Measurements from ENCODE around the gene AP1AR. TPM values are rescaled to one million over a fixed set of nuclear protein-coding genes. Genes with fewer than 3 reads are reported as not detected.
"Not testable (repeated sequence)": the region's sequence is repeated elsewhere in the genome, so short reads cannot be mapped to it uniquely, and the experiment has no call there.

Gene AP1AR
- total RNA-seq, 1 donor from 2014 or later = 15.7 TPM

DNA sequence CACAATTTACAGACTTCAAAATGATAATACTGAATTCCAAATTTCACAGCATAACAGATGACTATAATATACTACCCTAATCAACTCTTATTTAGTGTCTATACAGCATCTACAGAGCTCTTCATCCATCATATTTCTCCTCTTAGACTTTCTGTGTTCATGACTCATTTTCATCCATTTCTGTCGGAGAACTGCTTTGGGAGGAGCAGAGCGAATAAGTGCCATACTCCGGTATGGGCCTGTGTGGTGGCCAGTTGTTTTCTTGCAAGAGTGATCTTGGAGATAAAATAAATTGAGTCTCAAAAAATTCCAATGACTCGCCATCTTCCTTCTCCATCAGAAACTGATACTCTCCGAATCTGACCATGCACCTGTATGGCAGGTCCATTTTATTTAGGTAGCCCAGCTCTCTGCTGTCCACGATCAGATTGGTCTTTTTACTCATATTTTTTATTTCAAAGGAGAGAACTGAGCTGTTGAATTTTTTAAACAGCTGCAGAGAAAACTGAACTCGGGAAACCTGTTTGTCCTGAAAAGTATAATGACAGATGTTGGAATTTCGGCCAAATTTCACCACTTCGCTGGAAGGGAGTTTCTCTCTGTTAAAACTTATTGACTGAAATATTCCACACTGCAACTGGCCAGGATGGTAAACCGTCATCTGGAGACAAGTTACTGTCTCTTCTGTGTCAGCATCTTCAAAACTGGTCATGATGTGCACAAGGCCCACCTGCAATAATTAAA, 46.3 kb downstream of the AP1AR start:
- no peak for TF ChIP-seq CTCF (IDR thresholded peaks at IDR 0.05; ENCODE audit: unreplicated experiment)
- no peak overlapping the region for H3K4me3 Mint-ChIP-seq (ENCODE audit: unreplicated experiment)
- peaks cover 24% of the 10 kb centered on the region for H3K36me3 Mint-ChIP-seq (ENCODE audit: low read depth, unreplicated experiment)
- H3K4me1 Mint-ChIP-seq (ENCODE audit: unreplicated experiment) = no peaks in the 10 kb centered on the region
- DNase-seq (ENCODE audit: low spot score) = no peak
- H3K27me3 Mint-ChIP-seq (ENCODE audit: unreplicated experiment) = no peaks in the 10 kb centered on the region
- H3K27ac Mint-ChIP-seq (ENCODE audit: unreplicated experiment) = no peak overlapping the region
- H3K9me3 Mint-ChIP-seq (ENCODE audit: unreplicated experiment) = no peaks in the 10 kb centered on the region

GRCh38 chr4:112279025-112279881, 47.7 kb downstream of the AP1AR start:
- H3K4me3 Mint-ChIP-seq (ENCODE audit: unreplicated experiment) = no peak overlapping the region
- TF ChIP-seq CTCF (IDR thresholded peaks at IDR 0.05; ENCODE audit: unreplicated experiment) = no peak
- peaks cover 24% of the 10 kb centered on the region for H3K36me3 Mint-ChIP-seq (ENCODE audit: low read depth, unreplicated experiment)
- H3K9me3 Mint-ChIP-seq (ENCODE audit: unreplicated experiment) = no peaks in the 10 kb centered on the region
- H3K4me1 Mint-ChIP-seq (ENCODE audit: unreplicated experiment) = peaks cover 2% of the 10 kb centered on the region
- DNase-seq (ENCODE audit: low spot score) = no peak
- H3K27ac Mint-ChIP-seq (ENCODE audit: unreplicated experiment) = no peak overlapping the region
- no peaks in the 10 kb centered on the region for H3K27me3 Mint-ChIP-seq (ENCODE audit: unreplicated experiment)

- Mint-ChIP-seq H3K27me3 (ENCODE audit: unreplicated experiment) (no peaks in the 10 kb centered on the region), H3K36me3 (ENCODE audit: low read depth, unreplicated experiment) (peaks cover 24% of the 10 kb centered on the region), H3K4me3 (ENCODE audit: unreplicated experiment) (no peak overlapping the region), H3K27ac (ENCODE audit: unreplicated experiment) (no peak overlapping the region), H3K4me1 (ENCODE audit: unreplicated experiment) (peaks cover 6% of the 10 kb centered on the region), H3K9me3 (ENCODE audit: unreplicated experiment) (no peaks in the 10 kb centered on the region)
- no peak for TF ChIP-seq CTCF (IDR thresholded peaks at IDR 0.05; ENCODE audit: unreplicated experiment)
- no peak for DNase-seq (ENCODE audit: low spot score)
Observed at GRCh38 chr4:112279882-112280315, 48.3 kb downstream of the AP1AR start.

- Mint-ChIP-seq H3K36me3 (ENCODE audit: low read depth, unreplicated experiment) (peaks cover 24% of the 10 kb centered on the region), H3K27me3 (ENCODE audit: unreplicated experiment) (no peaks in the 10 kb centered on the region), H3K4me3 (ENCODE audit: unreplicated experiment) (no peak overlapping the region), H3K27ac (ENCODE audit: unreplicated experiment) (no peak overlapping the region), H3K9me3 (ENCODE audit: unreplicated experiment) (no peaks in the 10 kb centered on the region), H3K4me1 (ENCODE audit: unreplicated experiment) (peaks cover 6% of the 10 kb centered on the region)
- no peak for TF ChIP-seq CTCF (IDR thresholded peaks at IDR 0.05; ENCODE audit: unreplicated experiment)
- no peak for DNase-seq (ENCODE audit: low spot score)
Observed at GRCh38 chr4:112280386-112281056, 48.9 kb downstream of the AP1AR start.

DNA sequence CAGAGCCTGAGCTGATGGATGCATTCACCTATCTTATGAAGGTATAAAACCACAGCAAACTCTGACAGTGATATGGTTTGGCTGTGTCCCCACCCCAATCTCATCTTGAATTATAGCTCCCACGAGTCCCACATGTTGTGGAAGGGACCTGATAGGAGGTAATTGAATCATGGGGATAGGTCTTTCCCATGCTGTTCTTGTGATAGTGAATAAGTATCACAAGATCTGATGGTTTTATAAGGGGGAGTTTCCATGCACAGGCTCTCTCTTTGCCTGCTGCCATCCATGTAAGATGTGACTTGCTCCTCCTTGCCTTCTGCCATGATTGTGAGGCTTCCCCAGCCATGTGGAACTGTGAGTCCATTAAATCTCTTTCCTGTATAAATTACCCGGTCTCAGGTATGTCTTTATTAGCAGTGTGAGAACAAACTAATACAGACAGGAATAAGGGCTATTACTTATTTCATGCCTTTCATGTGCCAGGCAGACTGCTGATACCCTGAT, 50.4 kb downstream of the AP1AR start:
- not testable (repeated sequence) for H3K4me3 Mint-ChIP-seq (ENCODE audit: unreplicated experiment); H3K9me3 Mint-ChIP-seq (ENCODE audit: unreplicated experiment); H3K27ac Mint-ChIP-seq (ENCODE audit: unreplicated experiment); DNase-seq (ENCODE audit: low spot score); H3K27me3 Mint-ChIP-seq (ENCODE audit: unreplicated experiment); H3K4me1 Mint-ChIP-seq (ENCODE audit: unreplicated experiment)
- H3K36me3 Mint-ChIP-seq (ENCODE audit: low read depth, unreplicated experiment) = peaks cover 20% of the 10 kb centered on the region

Data from endothelial cell (in vitro differentiated cells).